Uterus (tissue), 2 donors: Measurements from ENCODE around the gene MAP4K4.

Source experiments
- CTCF ChIP-seq, 4 experiments: fragments of 200-600 bp in 2 of 4; fragments of 450-650 bp in 2 of 4; sonication (generic) in 2 of 4; IDR thresholded peaks; one replicate each; pipeline ENCODE4 v1.5.1; 2016 to 2019; ENCODE audit warnings: antibody characterized with exemption in 4 of 4, mild to moderate bottlenecking in 2 of 4, moderate library complexity in 1 of 4
- POLR2A ChIP-seq, 2 donors: fragments of 450-650 bp; IDR thresholded peaks; one replicate each; pipeline ENCODE4 v1.6.1; 2016; ENCODE audit warnings: antibody characterized with exemption in 2 of 2, mild to moderate bottlenecking in 1 of 2, moderate library complexity in 1 of 2

GRCh38 chr2:101777337-101777736 lies 79.8 kb downstream of the MAP4K4 start:
- no peak for TF ChIP-seq CTCF (IDR thresholded peaks at IDR 0.05)
- no peak for TF ChIP-seq POLR2A (IDR thresholded peaks at IDR 0.05)
